K562 (cell line): ENCODE results near the gene GPR85. TPM values are rescaled to one million over a fixed set of nuclear protein-coding genes. Genes with fewer than 3 reads are reported as not detected.
A peak's percentile ranks its signal among the peaks of the same experiment; 100 is the strongest.

ENCODE experiments used
- ARID1B ChIP-seq: fragments of 450-650 bp; IDR thresholded peaks from 2 replicates; pipeline ENCODE4 v1.6.1; 2016; ENCODE audit warnings: antibody characterized with exemption, mild to moderate bottlenecking, inconsistent platforms
- RB1 ChIP-seq: fragments of 450-650 bp; IDR thresholded peaks from 2 replicates; pipeline ENCODE4 v1.6.1; 2017; ENCODE audit warnings: low read depth, mild to moderate bottlenecking
- SAP30 ChIP-seq: fragments of 200-600 bp; sonication (generic); IDR thresholded peaks from 2 replicates; pipeline ENCODE4 v1.6.1; 2012; ENCODE audit warnings: borderline replicate concordance, low read depth, mild to moderate bottlenecking, moderate library complexity, low read length, control low read depth, inconsistent platforms; ENCODE audit not compliant: insufficient read depth, poor library complexity, severe bottlenecking
- TAL1 ChIP-seq: fragments of 450-650 bp; IDR thresholded peaks from 2 replicates; pipeline ENCODE4 v1.6.1; 2016; ENCODE audit warnings: mild to moderate bottlenecking
- TEAD4 ChIP-seq, 2 experiments: sonication (generic) in 1 of 2; formaldehyde crosslinking in 1 of 2; IDR thresholded peaks; 2 replicates each; pipeline versions ENCODE4 v1.6.1 to v1.8.0; 2012 to 2022; ENCODE audit warnings: borderline replicate concordance in 1 of 2, inconsistent platforms in 1 of 2, low read length in 1 of 2, mild to moderate bottlenecking in 1 of 2, missing genetic modification reagents in 1 of 2
- ZNF274 ChIP-seq: IDR thresholded peaks from 2 replicates; pipeline ENCODE4 v1.6.1; 2011; ENCODE audit warnings: low read depth, mild to moderate bottlenecking, low read length, moderate library complexity, borderline replicate concordance
- polyA plus RNA-seq, 8 experiments: library from polyadenylated mRNA; depleted of rRNA in 4 of 8; stranded (reverse) in 5 of 8; unstranded in 3 of 8; fragments of >200 nt; fragmentation: Nextera tagmentation in 2 of 8; fragmentation: Illumina TruSeq in 1 of 8; extraction: Ambion mirVana in 2 of 8; extraction: Trizol in 1 of 8; gene quantifications; 2 replicates each; pipeline versions ENCODE4 v1.2.1 to v1.2.3, GENCODE V29; 2011 to 2014; ENCODE audit warnings: inconsistent platforms in 1 of 8, missing spikeins in 1 of 8
- total RNA-seq, 7 experiments: library from RNA; depleted of rRNA in 6 of 7; stranded (reverse); fragments of >200 nt in 6 of 7; fragmentation: Illumina TruSeq in 2 of 7; extraction: Trizol in 2 of 7; gene quantifications; 2 replicates each; pipeline versions ENCODE4 v1.2.1 to v1.2.3, GENCODE V29; 2011 to 2021; ENCODE audit warnings: low replicate concordance in 1 of 7
- TF ChIP-seq, protein P1 (sequence below), 2 experiments: fragments of 450-650 bp in 1 of 2; IDR thresholded peaks; 2 replicates each; pipeline ENCODE4 v1.6.1; 2011 to 2017; ENCODE audit warnings: low read depth in 2 of 2, antibody characterized with exemption in 1 of 2, borderline replicate concordance in 1 of 2, low read length in 1 of 2, mild to moderate bottlenecking in 1 of 2, mixed read lengths in 1 of 2; ENCODE audit not compliant: control insufficient read depth in 1 of 2
- TF ChIP-seq, protein P2 (sequence below): fragments of 450-650 bp; IDR thresholded peaks from 2 replicates; pipeline ENCODE4 v1.6.1; 2018; ENCODE audit warnings: mild to moderate bottlenecking, low read depth; ENCODE audit not compliant: partially characterized antibody
- TF ChIP-seq, protein P3 (sequence below): sonication (generic); formaldehyde crosslinking; IDR thresholded peaks from 2 replicates; pipeline ENCODE4 v1.8.1; 2023; ENCODE audit warnings: mild to moderate bottlenecking, missing genetic modification reagents
- TF ChIP-seq, protein P4 (sequence below): fragments of 450-650 bp; formaldehyde crosslinking; IDR thresholded peaks from 2 replicates; pipeline ENCODE4 v1.4.0; 2020; ENCODE audit warnings: mild to moderate bottlenecking, moderate library complexity
- TF ChIP-seq, protein P5 (sequence below): fragments of 250-450 bp; sonication (Bioruptor Pico); IDR thresholded peaks from 2 replicates; pipeline ENCODE4 v1.6.1; 2021; ENCODE audit warnings: mild to moderate bottlenecking

GPR85 gene
- total and polyA plus RNA-seq, 9 of the 15 experiments (the other 6 are each of a cell fraction or from before 2014, with no cell fraction given), result 2.9 to 18.2 (median 4.0) TPM

GRCh38 chr7:113093561-113093960 lies 6.9 kb upstream of the GPR85 start (continued):
- TF ChIP-seq, protein P1, sequence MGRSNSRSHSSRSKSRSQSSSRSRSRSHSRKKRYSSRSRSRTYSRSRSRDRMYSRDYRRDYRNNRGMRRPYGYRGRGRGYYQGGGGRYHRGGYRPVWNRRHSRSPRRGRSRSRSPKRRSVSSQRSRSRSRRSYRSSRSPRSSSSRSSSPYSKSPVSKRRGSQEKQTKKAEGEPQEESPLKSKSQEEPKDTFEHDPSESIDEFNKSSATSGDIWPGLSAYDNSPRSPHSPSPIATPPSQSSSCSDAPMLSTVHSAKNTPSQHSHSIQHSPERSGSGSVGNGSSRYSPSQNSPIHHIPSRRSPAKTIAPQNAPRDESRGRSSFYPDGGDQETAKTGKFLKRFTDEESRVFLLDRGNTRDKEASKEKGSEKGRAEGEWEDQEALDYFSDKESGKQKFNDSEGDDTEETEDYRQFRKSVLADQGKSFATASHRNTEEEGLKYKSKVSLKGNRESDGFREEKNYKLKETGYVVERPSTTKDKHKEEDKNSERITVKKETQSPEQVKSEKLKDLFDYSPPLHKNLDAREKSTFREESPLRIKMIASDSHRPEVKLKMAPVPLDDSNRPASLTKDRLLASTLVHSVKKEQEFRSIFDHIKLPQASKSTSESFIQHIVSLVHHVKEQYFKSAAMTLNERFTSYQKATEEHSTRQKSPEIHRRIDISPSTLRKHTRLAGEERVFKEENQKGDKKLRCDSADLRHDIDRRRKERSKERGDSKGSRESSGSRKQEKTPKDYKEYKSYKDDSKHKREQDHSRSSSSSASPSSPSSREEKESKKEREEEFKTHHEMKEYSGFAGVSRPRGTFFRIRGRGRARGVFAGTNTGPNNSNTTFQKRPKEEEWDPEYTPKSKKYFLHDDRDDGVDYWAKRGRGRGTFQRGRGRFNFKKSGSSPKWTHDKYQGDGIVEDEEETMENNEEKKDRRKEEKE (IDR thresholded peaks at IDR 0.05; ENCODE audit: borderline replicate concordance in 1 of 2, control insufficient read depth in 1 of 2, low read depth in 2 of 2, low read length in 1 of 2), result no peak
- TF ChIP-seq, protein P2, sequence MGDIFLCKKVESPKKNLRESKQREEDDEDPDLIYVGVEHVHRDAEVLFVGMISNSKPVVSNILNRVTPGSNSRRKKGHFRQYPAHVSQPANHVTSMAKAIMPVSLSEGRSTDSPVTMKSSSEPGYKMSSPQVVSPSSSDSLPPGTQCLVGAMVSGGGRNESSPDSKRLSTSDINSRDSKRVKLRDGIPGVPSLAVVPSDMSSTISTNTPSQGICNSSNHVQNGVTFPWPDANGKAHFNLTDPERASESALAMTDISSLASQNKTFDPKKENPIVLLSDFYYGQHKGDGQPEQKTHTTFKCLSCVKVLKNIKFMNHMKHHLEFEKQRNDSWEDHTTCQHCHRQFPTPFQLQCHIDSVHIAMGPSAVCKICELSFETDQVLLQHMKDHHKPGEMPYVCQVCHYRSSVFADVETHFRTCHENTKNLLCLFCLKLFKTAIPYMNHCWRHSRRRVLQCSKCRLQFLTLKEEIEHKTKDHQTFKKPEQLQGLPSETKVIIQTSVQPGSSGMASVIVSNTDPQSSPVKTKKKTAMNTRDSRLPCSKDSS, result no peak
- TF ChIP-seq ZNF274 (no peak), TAL1 (peak; percentile 40; the same call in 1 of the 2 replicates), ARID1B (peak; percentile 24; the same call in 1 of the 2 replicates), RB1 (no peak), SAP30 (no peak), TEAD4 (IDR thresholded peaks at IDR 0.05; ENCODE audit: low read length) (peak; percentile 75), TEAD4 (CRISPR knock-in tag; IDR thresholded peaks at IDR 0.05; ENCODE audit: borderline replicate concordance) (no peak)
- TF ChIP-seq, protein P3, sequence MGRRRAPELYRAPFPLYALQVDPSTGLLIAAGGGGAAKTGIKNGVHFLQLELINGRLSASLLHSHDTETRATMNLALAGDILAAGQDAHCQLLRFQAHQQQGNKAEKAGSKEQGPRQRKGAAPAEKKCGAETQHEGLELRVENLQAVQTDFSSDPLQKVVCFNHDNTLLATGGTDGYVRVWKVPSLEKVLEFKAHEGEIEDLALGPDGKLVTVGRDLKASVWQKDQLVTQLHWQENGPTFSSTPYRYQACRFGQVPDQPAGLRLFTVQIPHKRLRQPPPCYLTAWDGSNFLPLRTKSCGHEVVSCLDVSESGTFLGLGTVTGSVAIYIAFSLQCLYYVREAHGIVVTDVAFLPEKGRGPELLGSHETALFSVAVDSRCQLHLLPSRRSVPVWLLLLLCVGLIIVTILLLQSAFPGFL (CRISPR knock-in tag), result no peak
- TF ChIP-seq, protein P4, sequence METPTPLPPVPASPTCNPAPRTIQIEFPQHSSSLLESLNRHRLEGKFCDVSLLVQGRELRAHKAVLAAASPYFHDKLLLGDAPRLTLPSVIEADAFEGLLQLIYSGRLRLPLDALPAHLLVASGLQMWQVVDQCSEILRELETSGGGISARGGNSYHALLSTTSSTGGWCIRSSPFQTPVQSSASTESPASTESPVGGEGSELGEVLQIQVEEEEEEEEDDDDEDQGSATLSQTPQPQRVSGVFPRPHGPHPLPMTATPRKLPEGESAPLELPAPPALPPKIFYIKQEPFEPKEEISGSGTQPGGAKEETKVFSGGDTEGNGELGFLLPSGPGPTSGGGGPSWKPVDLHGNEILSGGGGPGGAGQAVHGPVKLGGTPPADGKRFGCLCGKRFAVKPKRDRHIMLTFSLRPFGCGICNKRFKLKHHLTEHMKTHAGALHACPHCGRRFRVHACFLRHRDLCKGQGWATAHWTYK (CRISPR knock-in tag), result no peak
- TF ChIP-seq, protein P5, sequence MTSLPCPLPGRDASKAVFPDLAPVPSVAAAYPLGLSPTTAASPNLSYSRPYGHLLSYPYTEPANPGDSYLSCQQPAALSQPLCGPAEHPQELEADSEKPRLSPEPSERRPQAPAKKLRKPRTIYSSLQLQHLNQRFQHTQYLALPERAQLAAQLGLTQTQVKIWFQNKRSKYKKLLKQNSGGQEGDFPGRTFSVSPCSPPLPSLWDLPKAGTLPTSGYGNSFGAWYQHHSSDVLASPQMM (CRISPR knock-in tag), result no peak
- TF ChIP-seq, all 486 proteins: peak for 3
